ENCODE results near the gene NECTIN2. TPM values are rescaled to one million over a fixed set of nuclear protein-coding genes. Genes with fewer than 3 reads are reported as not detected.

The NECTIN2 gene
- total and polyA plus RNA-seq, 4 donors, result 29.8 to 85.0 (median 70.8) TPM

Other genes with a start within 250 kb of the NECTIN2 start
- gene IGSF23, start 232.7 kb upstream of the NECTIN2 start, total RNA-seq, result not detected
- not detected for gene IGSF23, start 232.7 kb upstream of the NECTIN2 start, polyA plus RNA-seq (ENCODE audit: insufficient read length in 2 of 2)
- 10 to 100 TPM; 25.3 to 29.8 TPM for gene PVR, start 202.4 kb upstream of the NECTIN2 start, total RNA-seq
- 10 to 100 TPM; 25.7 to 26.3 TPM for gene PVR, start 202.4 kb upstream of the NECTIN2 start, polyA plus RNA-seq (ENCODE audit: insufficient read length in 2 of 2)
- gene CEACAM19, start 174.8 kb upstream of the NECTIN2 start, total RNA-seq, result 1 to 10 TPM in 1 of 2 donors, under 1 TPM in 1; 0.79 to 4.1 TPM
- 10 to 100 TPM in 1 of 2 donors, 1 to 10 TPM in 1; 9.9 to 21.5 TPM for gene CEACAM19, start 174.8 kb upstream of the NECTIN2 start, polyA plus RNA-seq (ENCODE audit: insufficient read length in 2 of 2)
- gene CEACAM16, start 147.1 kb upstream of the NECTIN2 start, total RNA-seq, result not detected
- not detected for gene CEACAM16, start 147.1 kb upstream of the NECTIN2 start, polyA plus RNA-seq (ENCODE audit: insufficient read length in 2 of 2)
- 1 to 10 TPM; 1.6 to 2.2 TPM for gene BCL3, start 97.6 kb upstream of the NECTIN2 start, total RNA-seq
- gene BCL3, start 97.6 kb upstream of the NECTIN2 start, polyA plus RNA-seq (ENCODE audit: insufficient read length in 2 of 2), result 1 to 10 TPM; 7.3 to 9.6 TPM
- gene CBLC, start 68.4 kb upstream of the NECTIN2 start, total RNA-seq, result not detected
- under 1 TPM; 0.25 to 0.44 TPM for gene CBLC, start 68.4 kb upstream of the NECTIN2 start, polyA plus RNA-seq (ENCODE audit: insufficient read length in 2 of 2)
- 10 to 100 TPM; 24.1 to 34.3 TPM for gene BCAM, start 37.2 kb upstream of the NECTIN2 start, total RNA-seq
- 10 to 100 TPM; 30.1 to 43.8 TPM for gene BCAM, start 37.2 kb upstream of the NECTIN2 start, polyA plus RNA-seq (ENCODE audit: insufficient read length in 2 of 2)
- 10 to 100 TPM; 21.8 to 34.5 TPM for gene TOMM40, start 45.0 kb downstream of the NECTIN2 start, total RNA-seq
- gene TOMM40, start 45.0 kb downstream of the NECTIN2 start, polyA plus RNA-seq (ENCODE audit: insufficient read length in 2 of 2), result 10 to 100 TPM; 61.4 to 66.1 TPM
- 100 to 1,000 TPM; 317 to 945 TPM for gene APOE, start 59.5 kb downstream of the NECTIN2 start, total RNA-seq
- 100 to 1,000 TPM; 735 to 762 TPM for gene APOE, start 59.5 kb downstream of the NECTIN2 start, polyA plus RNA-seq (ENCODE audit: insufficient read length in 2 of 2)
- gene APOC1, start 68.3 kb downstream of the NECTIN2 start, total RNA-seq, result 10 to 100 TPM; 28.3 to 93.9 TPM
- gene APOC1, start 68.3 kb downstream of the NECTIN2 start, polyA plus RNA-seq (ENCODE audit: insufficient read length in 2 of 2), result 100 to 1,000 TPM; 101 to 103 TPM
- under 1 TPM in 1 of 2 donors, not detected in 1; 0.22 TPM for gene APOC4, start 95.9 kb downstream of the NECTIN2 start, total RNA-seq
- gene APOC4, start 95.9 kb downstream of the NECTIN2 start, polyA plus RNA-seq (ENCODE audit: insufficient read length in 2 of 2), result not detected
- 10 to 100 TPM; 10.1 to 14.8 TPM for gene APOC2, start 99.8 kb downstream of the NECTIN2 start, total RNA-seq
- 10 to 100 TPM; 26.9 to 35.8 TPM for gene APOC2, start 99.8 kb downstream of the NECTIN2 start, polyA plus RNA-seq (ENCODE audit: insufficient read length in 2 of 2)
- 10 to 100 TPM; 53.9 to 64.3 TPM for gene CLPTM1, start 109.1 kb downstream of the NECTIN2 start, total RNA-seq
- 100 to 1,000 TPM; 157 to 158 TPM for gene CLPTM1, start 109.1 kb downstream of the NECTIN2 start, polyA plus RNA-seq (ENCODE audit: insufficient read length in 2 of 2)
- gene RELB, start 155.2 kb downstream of the NECTIN2 start, total RNA-seq, result 1 to 10 TPM; 2.4 to 2.9 TPM
- 1 to 10 TPM; 3.9 to 4.0 TPM for gene RELB, start 155.2 kb downstream of the NECTIN2 start, polyA plus RNA-seq (ENCODE audit: insufficient read length in 2 of 2)
- 10 to 100 TPM; 11.6 to 35.0 TPM for gene CLASRP, start 192.7 kb downstream of the NECTIN2 start, total RNA-seq
- 10 to 100 TPM; 60.6 to 97.3 TPM for gene CLASRP, start 192.7 kb downstream of the NECTIN2 start, polyA plus RNA-seq (ENCODE audit: insufficient read length in 2 of 2)
- gene ZNF296, start 230.2 kb downstream of the NECTIN2 start, total RNA-seq, result under 1 TPM; 0.22 to 0.69 TPM
- gene ZNF296, start 230.2 kb downstream of the NECTIN2 start, polyA plus RNA-seq (ENCODE audit: insufficient read length in 2 of 2), result 1 to 10 TPM; 2.7 to 3.4 TPM
- 10 to 100 TPM; 14.4 to 15.4 TPM for gene GEMIN7, start 233.0 kb downstream of the NECTIN2 start, total RNA-seq
- 10 to 100 TPM; 24.0 to 27.4 TPM for gene GEMIN7, start 233.0 kb downstream of the NECTIN2 start, polyA plus RNA-seq (ENCODE audit: insufficient read length in 2 of 2)
- gene PPP1R37, start 246.9 kb downstream of the NECTIN2 start, total RNA-seq, result 10 to 100 TPM; 14.4 to 25.8 TPM
- gene PPP1R37, start 246.9 kb downstream of the NECTIN2 start, polyA plus RNA-seq (ENCODE audit: insufficient read length in 2 of 2), result 10 to 100 TPM; 37.2 to 39.6 TPM